ENCODE measurements around the gene HPCAL1. TPM values are rescaled to one million over a fixed set of nuclear protein-coding genes. Genes with fewer than 3 reads are reported as not detected.
A peak's percentile ranks its signal among the peaks of the same experiment; 100 is the strongest.

The HPCAL1 gene
- total and polyA plus RNA-seq, 10 of the 15 experiments (the other 5 are each of a cell fraction or from before 2014, with no cell fraction given) = 0.40 to 12.8 (median 7.9) TPM

DNA sequence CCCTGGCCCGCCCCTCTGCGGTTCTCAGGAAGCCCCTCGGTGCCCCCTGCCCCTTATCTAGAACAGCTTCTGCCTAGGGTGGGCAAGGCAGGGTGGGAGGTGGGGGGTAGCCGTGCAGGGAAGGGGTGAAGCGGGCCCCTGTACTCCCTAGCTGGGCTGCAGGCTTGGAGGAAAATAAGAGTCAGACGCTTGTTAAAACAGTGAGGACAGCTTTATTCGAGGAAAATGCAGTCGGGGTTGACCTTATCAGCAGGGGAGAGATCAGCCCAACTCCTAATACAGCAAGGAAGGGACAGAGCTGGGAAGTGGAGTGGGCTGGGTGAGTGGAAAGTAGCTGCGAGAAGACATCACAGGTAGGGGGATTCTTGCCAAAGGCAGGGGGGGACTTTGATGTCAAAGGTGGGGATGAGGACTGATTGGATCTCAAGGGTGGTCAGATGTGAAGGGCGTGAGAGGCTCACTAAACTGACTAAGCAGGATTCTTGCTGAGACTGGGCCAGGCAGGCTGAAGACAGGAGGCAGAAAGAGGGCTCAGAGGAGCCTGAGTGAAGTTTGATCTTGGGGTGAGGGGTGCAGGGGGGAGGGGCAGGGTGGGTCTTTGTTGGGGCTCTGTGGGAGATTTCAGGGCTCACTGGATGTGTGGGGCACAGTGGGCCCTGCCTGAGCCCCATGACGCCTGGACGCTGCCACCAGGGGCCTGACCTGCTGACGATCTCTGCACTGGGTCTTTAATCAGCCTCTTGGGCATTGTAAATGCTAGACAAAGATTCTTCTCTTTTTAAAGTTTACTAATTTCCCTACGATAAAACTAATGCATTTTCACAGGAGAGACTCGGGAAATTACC, 29.9 kb downstream of the HPCAL1 start:
- ATAC-seq (no peak), FAIRE-seq (no peak), DNase-seq (ENCODE audit: low read depth, low spot score) (no peak)
- Histone ChIP-seq H3K27ac (ENCODE audit: control insufficient read depth, insufficient read depth) (no peak overlapping the region), H3K4me3 (no peak overlapping the region), H3K79me2 (ENCODE audit: control insufficient read depth, insufficient read depth, low read length) (peaks cover 2% of the 10 kb centered on the region; the same call in 1 of the 2 replicates), H3K36me3 (ENCODE audit: control insufficient read depth in 2 of 2, insufficient read depth in 2 of 2, low read length in 1 of 2) (no peaks in the 10 kb centered on the region), H3K4me2 (ENCODE audit: control insufficient read depth, insufficient read depth) (no peak overlapping the region), H3K9ac (ENCODE audit: control insufficient read depth, insufficient read depth, low read length) (no peak overlapping the region), H3K27me3 (replicated peaks in 1 of 2; ENCODE audit: control insufficient read depth in 2 of 2, insufficient read depth in 2 of 2, low read length in 1 of 2) (no peaks in the 10 kb centered on the region), H3K9me3 (replicated peaks; ENCODE audit: control insufficient read depth, insufficient read depth, low read length) (no peaks in the 10 kb centered on the region; the same call in 2 of the 3 replicates), H3K4me1 (ENCODE audit: control insufficient read depth, insufficient read depth, low read length) (peaks cover 23% of the 10 kb centered on the region), H2AFZ (ENCODE audit: control insufficient read depth, low read depth, low read length) (0 out of 2 replicates have a peak overlapping the region, but pooled peaks have one; percentile 82), H4K20me1 (ENCODE audit: control insufficient read depth, insufficient read depth) (no peaks in the 10 kb centered on the region)
- TF ChIP-seq YY1 (IDR thresholded peaks at IDR 0.05; ENCODE audit: low read depth, low read length) = no peak
- TF ChIP-seq BACH1 (IDR thresholded peaks at IDR 0.05; ENCODE audit: borderline replicate concordance) = no peak
- TF ChIP-seq, protein P1, sequence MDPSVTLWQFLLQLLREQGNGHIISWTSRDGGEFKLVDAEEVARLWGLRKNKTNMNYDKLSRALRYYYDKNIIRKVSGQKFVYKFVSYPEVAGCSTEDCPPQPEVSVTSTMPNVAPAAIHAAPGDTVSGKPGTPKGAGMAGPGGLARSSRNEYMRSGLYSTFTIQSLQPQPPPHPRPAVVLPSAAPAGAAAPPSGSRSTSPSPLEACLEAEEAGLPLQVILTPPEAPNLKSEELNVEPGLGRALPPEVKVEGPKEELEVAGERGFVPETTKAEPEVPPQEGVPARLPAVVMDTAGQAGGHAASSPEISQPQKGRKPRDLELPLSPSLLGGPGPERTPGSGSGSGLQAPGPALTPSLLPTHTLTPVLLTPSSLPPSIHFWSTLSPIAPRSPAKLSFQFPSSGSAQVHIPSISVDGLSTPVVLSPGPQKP (IDR thresholded peaks at IDR 0.05; ENCODE audit: low read depth, low read length) = no peak
- TF ChIP-seq CBFB (IDR thresholded peaks at IDR 0.05; ENCODE audit: low read depth) = no peak
- TF ChIP-seq STAT1 (conservative IDR thresholded peaks at IDR 0.05) = no peak
- TF ChIP-seq ZZZ3 (IDR thresholded peaks at IDR 0.05; ENCODE audit: control insufficient read depth, insufficient read length, low read depth) = no peak
- no peak for TF ChIP-seq SP1 (IDR thresholded peaks at IDR 0.05; ENCODE audit: low read depth, low read length)
- TF ChIP-seq, protein P2, sequence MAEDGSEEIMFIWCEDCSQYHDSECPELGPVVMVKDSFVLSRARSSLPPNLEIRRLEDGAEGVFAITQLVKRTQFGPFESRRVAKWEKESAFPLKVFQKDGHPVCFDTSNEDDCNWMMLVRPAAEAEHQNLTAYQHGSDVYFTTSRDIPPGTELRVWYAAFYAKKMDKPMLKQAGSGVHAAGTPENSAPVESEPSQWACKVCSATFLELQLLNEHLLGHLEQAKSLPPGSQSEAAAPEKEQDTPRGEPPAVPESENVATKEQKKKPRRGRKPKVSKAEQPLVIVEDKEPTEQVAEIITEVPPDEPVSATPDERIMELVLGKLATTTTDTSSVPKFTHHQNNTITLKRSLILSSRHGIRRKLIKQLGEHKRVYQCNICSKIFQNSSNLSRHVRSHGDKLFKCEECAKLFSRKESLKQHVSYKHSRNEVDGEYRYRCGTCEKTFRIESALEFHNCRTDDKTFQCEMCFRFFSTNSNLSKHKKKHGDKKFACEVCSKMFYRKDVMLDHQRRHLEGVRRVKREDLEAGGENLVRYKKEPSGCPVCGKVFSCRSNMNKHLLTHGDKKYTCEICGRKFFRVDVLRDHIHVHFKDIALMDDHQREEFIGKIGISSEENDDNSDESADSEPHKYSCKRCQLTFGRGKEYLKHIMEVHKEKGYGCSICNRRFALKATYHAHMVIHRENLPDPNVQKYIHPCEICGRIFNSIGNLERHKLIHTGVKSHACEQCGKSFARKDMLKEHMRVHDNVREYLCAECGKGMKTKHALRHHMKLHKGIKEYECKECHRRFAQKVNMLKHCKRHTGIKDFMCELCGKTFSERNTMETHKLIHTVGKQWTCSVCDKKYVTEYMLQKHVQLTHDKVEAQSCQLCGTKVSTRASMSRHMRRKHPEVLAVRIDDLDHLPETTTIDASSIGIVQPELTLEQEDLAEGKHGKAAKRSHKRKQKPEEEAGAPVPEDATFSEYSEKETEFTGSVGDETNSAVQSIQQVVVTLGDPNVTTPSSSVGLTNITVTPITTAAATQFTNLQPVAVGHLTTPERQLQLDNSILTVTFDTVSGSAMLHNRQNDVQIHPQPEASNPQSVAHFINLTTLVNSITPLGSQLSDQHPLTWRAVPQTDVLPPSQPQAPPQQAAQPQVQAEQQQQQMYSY (CRISPR knock-in tag; IDR thresholded peaks at IDR 0.05) = no peak
- TF ChIP-seq SMARCA5 (IDR thresholded peaks at IDR 0.05) = no peak
- TF ChIP-seq TCF3 (IDR thresholded peaks at IDR 0.05; ENCODE audit: borderline replicate concordance, insufficient read depth, low read depth, low read length) = no peak
- ChIA-PET SMC1A (ENCODE audit: uncharacterized antibody, unreplicated experiment) (interaction anchor here (1.2 to 7.3 kb wide), 6 partner anchors 29 to 76 kb away, joined by 3 to 69 read pairs (median 6); no protein-coding TSS in a partner anchor), RAD21 (ENCODE audit: unreplicated experiment) (interaction anchor here (0.7 to 5.9 kb wide), 8 partner anchors 29 to 247 kb away, joined by 3 to 76 read pairs (median 6); partner anchors contain the start of gene HPCAL1), CTCF (interaction anchor here (0.6 to 3.7 kb wide), 10 partner anchors 27 to 113 kb away, joined by 3 to 40 read pairs (median 4); no protein-coding TSS in a partner anchor), POLR2A (interaction anchor here (1.0 to 3.4 kb wide), 9 partner anchors 10 to 77 kb away, joined by 3 to 19 read pairs (median 4); no protein-coding TSS in a partner anchor)
- intact Hi-C loops (cut with micrococcal nuclease; ENCODE audit: unreplicated experiment) = no loop called here
- 52% methylated on average over 14 of the region's 15 CpGs for WGBS (ENCODE audit: insufficient coverage, insufficient replicate concordance, low lambda C conversion rate, missing lambda C conversion rate)
- BruUV-seq (replicated peaks) = no TSS peak
- in situ Hi-C loops (cut with MboI) = no loop called here
